GM19463 (cell line): ENCODE data around the gene BAAT.

Experiments
- ATAC-seq: cut with Tn5 transposase; IDR thresholded peaks from one replicate; pipeline ENCODE4 v1.9.1; 2021; ENCODE audit warnings: mild to moderate bottlenecking, moderate library complexity; ENCODE audit not compliant: unreplicated experiment

The BAAT gene

GRCh38 chr9:101324245-101324804 is 60.5 kb downstream of the BAAT start:
- no peak for ATAC-seq

- ATAC-seq = no peak
Observed at GRCh38 chr9:101323129-101323528, 61.7 kb downstream of the BAAT start.

GRCh38 chr9:101317735-101318134 is 67.1 kb downstream of the BAAT start:
- no peak for ATAC-seq

- no peak for ATAC-seq
Observed at GRCh38 chr9:101315112-101315450, 69.7 kb downstream of the BAAT start.

GRCh38 chr9:101312661-101313060 is 72.1 kb downstream of the BAAT start:
- no peak for ATAC-seq

GRCh38 chr9:101311758-101312420 is 72.9 kb downstream of the BAAT start:
- ATAC-seq = peak; percentile 83

- no peak for ATAC-seq
Observed at GRCh38 chr9:101311191-101311590, 73.6 kb downstream of the BAAT start.
